Psoas muscle (tissue), 8 donors: ENCODE measurements around the gene PITPNB. TPM values are rescaled to one million over a fixed set of nuclear protein-coding genes. Genes with fewer than 3 reads are reported as not detected.

Source experiments
- ATAC-seq, 4 donors: fragments of 200-7000 bp; cut with Tn5 transposase; one replicate each; pipeline ENCODE4 v1.9.1; 2020; ENCODE audit warnings: moderate library complexity in 3 of 4, mild to moderate bottlenecking in 2 of 4
- DNase-seq, 2 donors: peaks; one replicate each; pipeline ENCODE4 v3.0.0-alpha.2; 2020
- H3K27ac ChIP-seq: fragments of 200-600 bp; one replicate; pipeline ENCODE4 v1.8.0; 2022
- H3K27me3 ChIP-seq, 3 donors: fragments of 200-600 bp in 1 of 3; one replicate each; pipeline versions ENCODE4 v1.6.1 to v1.8.0; 2013 to 2022; ENCODE audit warnings: low read length in 2 of 3, mild to moderate bottlenecking in 2 of 3, moderate library complexity in 1 of 3; ENCODE audit not compliant: insufficient read depth in 3 of 3
- H3K36me3 ChIP-seq, 2 donors: fragments of 200-600 bp in 1 of 2; one replicate each; pipeline versions ENCODE4 v1.6.1 to v1.8.0; 2013 to 2022; ENCODE audit warnings: low read depth in 1 of 2, mild to moderate bottlenecking in 1 of 2, moderate library complexity in 1 of 2; ENCODE audit not compliant: insufficient read depth in 1 of 2
- H3K4me1 ChIP-seq: fragments of 200-600 bp; one replicate; pipeline ENCODE4 v1.8.0; 2022
- H3K4me3 ChIP-seq: fragments of 200-600 bp; one replicate; pipeline ENCODE4 v1.8.0; 2022; ENCODE audit warnings: mild to moderate bottlenecking
- H3K9me3 ChIP-seq: fragments of 200-600 bp; one replicate; pipeline ENCODE4 v1.8.0; 2022
- WGBS, 3 donors: extraction: QIAGEN DNeasy Blood & Tissue Kit; methylation state at CpG; one replicate each; pipeline versions ENCODE4 v1.1.6 to v1.1.7; 2013; 5-methylcytosine and 5-hydroxymethylcytosine counted together
- intact Hi-C, 2 donors: fragments of 100-400 bp; cut with DNase I; formaldehyde crosslinking; loops; one replicate each; pipeline versions ENCODE4 v1.11.0 to v1.14.2; 2022
- polyA plus RNA-seq, 3 donors: library from polyadenylated mRNA; stranded (reverse); fragments of 200-250 nt; gene quantifications; one replicate each; pipeline ENCODE4 v1.2.3, GENCODE V29; 2013
- total RNA-seq, 4 donors: library from RNA; stranded (reverse); fragmentation: NEBNext Ultra II Directional in 2 of 4; extraction: Animal tissue kit (Norgen Biotek cat#: 25700) in 2 of 4; gene quantifications; one replicate each; pipeline versions ENCODE4 v1.2.1 to v1.2.4, GENCODE V29; 2021 to 2023
- TF ChIP-seq, protein P1 (sequence below): fragments of 200-600 bp; IDR thresholded peaks from one replicate; pipeline ENCODE4 v1.8.0; 2022; ENCODE audit warnings: antibody characterized with exemption
- donor health status: healthy with polysubstance abuse.
- donor health status: DM: no; HTN: no; CAD: no; lungs with moderate emphysema.
- donor health status: Bipolar disorder and iron deficiency.
- donor health status: healthy.
- donor health status: DM: yes; HTN: yes; CAD: no.
- donor health status: DM: no; HTN: no; CAD: no.
- donor health status: DM: no; HTN: no; CAD: no.
- donor health status: DM: yes; HTN: yes; CAD: no.

PITPNB gene
- total and polyA plus RNA-seq, 7 donors: 14.8 to 54.5 (median 29.9) TPM

DNA sequence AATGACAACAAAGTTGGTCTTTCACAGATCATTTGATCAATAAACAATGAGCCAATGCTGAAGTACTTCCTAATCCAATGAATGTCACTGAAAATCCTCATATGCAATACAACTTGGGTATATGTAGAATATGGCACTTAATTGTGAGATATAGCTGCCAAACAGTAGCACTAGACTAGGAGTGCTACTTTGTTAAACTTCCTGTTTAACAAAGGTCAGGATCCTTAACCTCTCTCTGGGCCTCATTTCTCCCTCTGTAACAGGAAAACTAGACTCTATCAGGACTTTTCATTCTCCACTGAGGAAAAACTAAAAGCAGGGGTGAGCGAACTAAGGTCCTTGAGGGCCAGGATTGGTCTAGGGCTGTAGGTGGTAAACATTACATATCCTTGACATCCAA, 56.1 kb downstream of the PITPNB start:
- H3K27ac ChIP-seq: no peak overlapping the region
- H3K9me3 ChIP-seq: no peaks in the 10 kb centered on the region
- H3K4me3 ChIP-seq: no peak overlapping the region
- peaks cover 52% of the 10 kb centered on the region for H3K4me1 ChIP-seq
- WGBS, 3 donors: 86 to 96% (median 90%) methylated on average over 1 of the region's 1 CpG
- H3K36me3 ChIP-seq: peaks cover 0 to 34% of the 10 kb centered on the region in 2 donors
- no peaks in the 10 kb centered on the region for H3K27me3 ChIP-seq
- intact Hi-C loops: no loop called here
- DNase-seq (no peak), ATAC-seq (no peak)
- TF ChIP-seq, protein P1, sequence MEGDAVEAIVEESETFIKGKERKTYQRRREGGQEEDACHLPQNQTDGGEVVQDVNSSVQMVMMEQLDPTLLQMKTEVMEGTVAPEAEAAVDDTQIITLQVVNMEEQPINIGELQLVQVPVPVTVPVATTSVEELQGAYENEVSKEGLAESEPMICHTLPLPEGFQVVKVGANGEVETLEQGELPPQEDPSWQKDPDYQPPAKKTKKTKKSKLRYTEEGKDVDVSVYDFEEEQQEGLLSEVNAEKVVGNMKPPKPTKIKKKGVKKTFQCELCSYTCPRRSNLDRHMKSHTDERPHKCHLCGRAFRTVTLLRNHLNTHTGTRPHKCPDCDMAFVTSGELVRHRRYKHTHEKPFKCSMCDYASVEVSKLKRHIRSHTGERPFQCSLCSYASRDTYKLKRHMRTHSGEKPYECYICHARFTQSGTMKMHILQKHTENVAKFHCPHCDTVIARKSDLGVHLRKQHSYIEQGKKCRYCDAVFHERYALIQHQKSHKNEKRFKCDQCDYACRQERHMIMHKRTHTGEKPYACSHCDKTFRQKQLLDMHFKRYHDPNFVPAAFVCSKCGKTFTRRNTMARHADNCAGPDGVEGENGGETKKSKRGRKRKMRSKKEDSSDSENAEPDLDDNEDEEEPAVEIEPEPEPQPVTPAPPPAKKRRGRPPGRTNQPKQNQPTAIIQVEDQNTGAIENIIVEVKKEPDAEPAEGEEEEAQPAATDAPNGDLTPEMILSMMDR: no peak

GRCh38 chr22:27859336-27859735, 59.7 kb downstream of the PITPNB start:
- Histone ChIP-seq H3K36me3 (peaks cover 3 to 69% of the 10 kb centered on the region in 2 donors), H3K27me3 (no peaks in the 10 kb centered on the region), H3K4me1 (peaks cover 39% of the 10 kb centered on the region), H3K4me3 (no peak overlapping the region), H3K27ac (peak overlapping the region; percentile 44), H3K9me3 (no peaks in the 10 kb centered on the region)
- ATAC-seq (no peak), DNase-seq (no peak)
- WGBS, 3 donors: 70 to 81% (median 71%) methylated on average over 2 of the region's 2 CpGs
- TF ChIP-seq, protein P1: no peak
- intact Hi-C loops: no loop called here

DNA sequence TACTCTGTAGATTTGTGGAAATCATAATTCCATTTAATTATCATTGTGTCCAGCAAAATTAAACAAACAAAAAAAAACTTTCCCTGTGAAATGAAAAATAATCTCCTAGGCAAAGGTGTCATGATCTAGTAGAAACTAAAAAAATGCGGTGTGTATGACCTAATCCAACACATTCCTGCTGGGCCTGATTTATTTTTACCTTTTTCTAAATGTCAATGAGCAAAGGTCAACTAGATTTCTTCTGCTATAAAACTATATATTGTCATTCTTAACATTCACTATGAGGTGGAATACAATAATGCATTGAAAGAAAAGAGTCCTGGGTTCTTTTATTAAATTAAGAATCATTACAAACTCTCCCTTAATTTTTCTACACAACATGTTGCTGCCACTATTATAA, 60.4 kb downstream of the PITPNB start:
- no peak overlapping the region for H3K27ac ChIP-seq
- peaks cover 3 to 77% of the 10 kb centered on the region in 2 donors for H3K36me3 ChIP-seq
- intact Hi-C loops: no loop called here

GRCh38 chr22:27857443-27857842, 61.6 kb downstream of the PITPNB start:
- ATAC-seq (peak; percentile 92 to 95 (median 94)), DNase-seq (peak; percentile 39 to 71)
- Histone ChIP-seq H3K9me3 (no peaks in the 10 kb centered on the region), H3K36me3 (peaks cover 5 to 88% of the 10 kb centered on the region in 2 donors), H3K4me1 (peaks cover 35% of the 10 kb centered on the region), H3K27me3 (no peaks in the 10 kb centered on the region), H3K4me3 (no peak overlapping the region), H3K27ac (peak overlapping the region; percentile 33)
- TF ChIP-seq, protein P1: no peak
- intact Hi-C loops: no loop called here
- WGBS, 3 donors: 26 to 42% (median 28%) methylated on average over 6 of the region's 6 CpGs

More for the DNA sequence above, 60.4 kb downstream of the PITPNB start:
- TF ChIP-seq, protein P1: no peak
- Histone ChIP-seq H3K27me3 (no peaks in the 10 kb centered on the region), H3K9me3 (no peaks in the 10 kb centered on the region), H3K4me3 (no peak overlapping the region), H3K4me1 (peaks cover 35% of the 10 kb centered on the region)
- no peak for ATAC-seq
- DNase-seq: no peak
- WGBS, 3 donors: 93 to 100% (median 95%) methylated on average over 1 of the region's 1 CpG

DNA sequence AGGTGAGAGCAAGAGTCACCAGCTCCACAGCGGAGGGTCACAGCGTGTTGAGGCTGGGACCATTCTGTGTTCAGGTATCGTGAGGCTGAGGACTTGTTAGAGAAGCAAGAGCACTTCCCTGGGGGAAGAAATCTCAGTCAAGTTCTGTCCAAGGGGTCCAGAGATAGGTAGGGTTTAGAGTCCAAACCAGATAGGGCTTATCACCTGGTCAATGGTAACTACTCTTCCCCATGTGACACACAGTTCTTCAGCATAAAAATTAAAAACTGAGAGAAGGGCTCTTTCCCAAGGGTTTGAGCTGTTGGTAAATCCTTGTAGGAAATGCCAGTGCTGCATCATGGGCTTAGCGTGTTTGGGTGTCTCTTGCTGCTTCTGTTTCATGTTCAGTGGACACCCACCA, 62.7 kb downstream of the PITPNB start:
- intact Hi-C loops: no loop called here
- Histone ChIP-seq H3K27ac (no peak overlapping the region), H3K4me3 (no peak overlapping the region), H3K36me3 (peaks cover 7 to 93% of the 10 kb centered on the region in 2 donors), H3K4me1 (peaks cover 35% of the 10 kb centered on the region), H3K9me3 (no peaks in the 10 kb centered on the region), H3K27me3 (no peaks in the 10 kb centered on the region)
- WGBS, 3 donors: 92 to 98% (median 95%) methylated on average over 4 of the region's 4 CpGs
- ATAC-seq (no peak), DNase-seq (no peak)
- TF ChIP-seq, protein P1: no peak
